K562 (cell line): ENCODE data around the gene TAF8. TPM values are rescaled to one million over a fixed set of nuclear protein-coding genes. Genes with fewer than 3 reads are reported as not detected.

Experiments
- BACH1 ChIP-seq: fragments of 200-800 bp; sonication (Bioruptor generic); IDR thresholded peaks from 2 replicates; pipeline ENCODE4 v1.6.1; 2016; ENCODE audit warnings: missing genetic modification characterization, missing compliant biosample characterization
- CHD4 ChIP-seq: fragments of 200-600 bp; sonication (generic); IDR thresholded peaks from 3 replicates; pipeline ENCODE4 v1.6.1; 2012; ENCODE audit warnings: low read depth, mild to moderate bottlenecking, mixed read lengths, low read length, inconsistent platforms; ENCODE audit not compliant: insufficient read depth, insufficient replicate concordance, poor library complexity, severe bottlenecking
- FOXK2 ChIP-seq, 2 experiments: fragments of 450-650 bp; IDR thresholded peaks in 1 of 2; conservative IDR thresholded peaks in 1 of 2; 2 replicates each; pipeline ENCODE4 v1.6.1; 2016; ENCODE audit warnings: low read depth in 2 of 2, mild to moderate bottlenecking in 1 of 2
- NFIX ChIP-seq: fragments of 250-450 bp; sonication (Bioruptor Pico); IDR thresholded peaks from 2 replicates; pipeline ENCODE4 v1.4.0; 2020; ENCODE audit warnings: low read depth, mild to moderate bottlenecking, moderate library complexity
- POLR2G ChIP-seq: fragments of 200-400 bp; formaldehyde crosslinking; IDR thresholded peaks from 2 replicates; pipeline ENCODE4 v1.6.1; 2017; ENCODE audit warnings: low read depth, mild to moderate bottlenecking, antibody characterized with exemption, low read length, moderate library complexity
- SMAD4 ChIP-seq: fragments of 250-450 bp; sonication (Bioruptor Pico); conservative IDR thresholded peaks from 2 replicates; pipeline ENCODE4 v1.8.0; 2021; ENCODE audit warnings: inconsistent platforms, mild to moderate bottlenecking, moderate library complexity
- ZFX ChIP-seq: sonication (generic); formaldehyde crosslinking; IDR thresholded peaks from 2 replicates; pipeline ENCODE4 v1.8.0; 2022; ENCODE audit warnings: mild to moderate bottlenecking, missing genetic modification reagents, moderate library complexity
- ZNF146 ChIP-seq: IDR thresholded peaks from one replicate; pipeline ENCODE4 v1.6.1; 2018; ENCODE audit warnings: missing compliant biosample characterization; ENCODE audit not compliant: unreplicated experiment
- ZNF282 ChIP-seq: sonication (generic); formaldehyde crosslinking; IDR thresholded peaks from 2 replicates; pipeline ENCODE4 v1.8.1; 2023; ENCODE audit warnings: missing genetic modification reagents
- ZNF311 ChIP-seq: fragments of 250-450 bp; sonication (Bioruptor Pico); IDR thresholded peaks from 2 replicates; pipeline ENCODE4 v1.4.0; 2020; ENCODE audit warnings: mild to moderate bottlenecking, moderate library complexity
- polyA plus RNA-seq, 8 experiments: library from polyadenylated mRNA; depleted of rRNA in 4 of 8; stranded (reverse) in 5 of 8; unstranded in 3 of 8; fragments of >200 nt; fragmentation: Nextera tagmentation in 2 of 8; fragmentation: Illumina TruSeq in 1 of 8; extraction: Ambion mirVana in 2 of 8; extraction: Trizol in 1 of 8; gene quantifications; 2 replicates each; pipeline versions ENCODE4 v1.2.1 to v1.2.3, GENCODE V29; 2011 to 2014; ENCODE audit warnings: inconsistent platforms in 1 of 8, missing spikeins in 1 of 8
- total RNA-seq, 7 experiments: library from RNA; depleted of rRNA in 6 of 7; stranded (reverse); fragments of >200 nt in 6 of 7; fragmentation: Illumina TruSeq in 2 of 7; extraction: Trizol in 2 of 7; gene quantifications; 2 replicates each; pipeline versions ENCODE4 v1.2.1 to v1.2.3, GENCODE V29; 2011 to 2021; ENCODE audit warnings: low replicate concordance in 1 of 7
- TF ChIP-seq, protein P1 (sequence below): fragments of 450-650 bp; IDR thresholded peaks from 2 replicates; pipeline ENCODE4 v1.6.1; 2016; ENCODE audit warnings: borderline replicate concordance
- TF ChIP-seq, protein P2 (sequence below), 2 experiments: fragments of 450-650 bp; formaldehyde crosslinking in 1 of 2; IDR thresholded peaks; 2 replicates each; pipeline versions ENCODE4 v1.4.0 to v1.6.1; 2014 to 2020; ENCODE audit warnings: mild to moderate bottlenecking in 2 of 2, borderline replicate concordance in 1 of 2, low read depth in 1 of 2
- TF ChIP-seq, protein P3 (sequence below): fragments of 450-650 bp; formaldehyde crosslinking; IDR thresholded peaks from 2 replicates; pipeline ENCODE4 v1.4.0; 2020; ENCODE audit warnings: mild to moderate bottlenecking, moderate library complexity
- TF ChIP-seq, protein P4 (sequence below): fragments of 450-650 bp; IDR thresholded peaks from 2 replicates; pipeline ENCODE4 v1.6.1; 2018; ENCODE audit warnings: mild to moderate bottlenecking, low read depth; ENCODE audit not compliant: partially characterized antibody

Gene TAF8
- total and polyA plus RNA-seq, 9 of the 15 experiments (the other 6 are each of a cell fraction or from before 2014, with no cell fraction given), result 29.4 to 84.0 (median 52.6) TPM

DNA sequence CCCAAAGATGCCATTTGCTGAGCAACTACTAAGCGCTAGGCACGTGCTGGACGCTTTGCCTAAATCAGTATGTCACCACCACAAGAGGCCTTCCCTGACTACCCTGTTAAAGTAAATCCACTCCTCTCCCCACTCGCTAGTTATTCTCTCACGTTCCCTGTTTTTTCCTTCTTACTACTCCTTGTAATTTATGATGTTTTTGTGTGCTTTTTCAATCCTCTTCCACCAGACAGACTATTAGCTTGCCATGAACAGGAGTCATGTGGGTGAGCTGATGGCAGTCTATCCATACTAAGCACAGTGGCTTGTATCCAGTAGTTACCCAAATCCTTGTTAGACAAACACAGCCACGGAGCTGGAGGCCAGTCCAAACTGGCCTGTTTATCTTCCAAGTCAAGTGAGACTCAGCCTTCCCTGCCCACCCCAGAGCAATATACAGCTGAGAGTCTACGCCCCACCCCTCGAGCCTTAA is 50.9 kb downstream of the TAF8 start (continued):
- TF ChIP-seq ZNF311 (CRISPR knock-in tag), result no peak
- TF ChIP-seq CHD4, result no peak
- no peak for TF ChIP-seq ZNF146 (CRISPR knock-in tag)
- TF ChIP-seq ZFX (CRISPR knock-in tag), result peak; percentile 22
- TF ChIP-seq POLR2G, result no peak
- TF ChIP-seq, protein P1, sequence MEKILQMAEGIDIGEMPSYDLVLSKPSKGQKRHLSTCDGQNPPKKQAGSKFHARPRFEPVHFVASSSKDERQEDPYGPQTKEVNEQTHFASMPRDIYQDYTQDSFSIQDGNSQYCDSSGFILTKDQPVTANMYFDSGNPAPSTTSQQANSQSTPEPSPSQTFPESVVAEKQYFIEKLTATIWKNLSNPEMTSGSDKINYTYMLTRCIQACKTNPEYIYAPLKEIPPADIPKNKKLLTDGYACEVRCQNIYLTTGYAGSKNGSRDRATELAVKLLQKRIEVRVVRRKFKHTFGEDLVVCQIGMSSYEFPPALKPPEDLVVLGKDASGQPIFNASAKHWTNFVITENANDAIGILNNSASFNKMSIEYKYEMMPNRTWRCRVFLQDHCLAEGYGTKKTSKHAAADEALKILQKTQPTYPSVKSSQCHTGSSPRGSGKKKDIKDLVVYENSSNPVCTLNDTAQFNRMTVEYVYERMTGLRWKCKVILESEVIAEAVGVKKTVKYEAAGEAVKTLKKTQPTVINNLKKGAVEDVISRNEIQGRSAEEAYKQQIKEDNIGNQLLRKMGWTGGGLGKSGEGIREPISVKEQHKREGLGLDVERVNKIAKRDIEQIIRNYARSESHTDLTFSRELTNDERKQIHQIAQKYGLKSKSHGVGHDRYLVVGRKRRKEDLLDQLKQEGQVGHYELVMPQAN, result no peak
- no peak for TF ChIP-seq ZNF282
- no peak for TF ChIP-seq SMAD4
- TF ChIP-seq NFIX, result no peak
- TF ChIP-seq, protein P2, sequence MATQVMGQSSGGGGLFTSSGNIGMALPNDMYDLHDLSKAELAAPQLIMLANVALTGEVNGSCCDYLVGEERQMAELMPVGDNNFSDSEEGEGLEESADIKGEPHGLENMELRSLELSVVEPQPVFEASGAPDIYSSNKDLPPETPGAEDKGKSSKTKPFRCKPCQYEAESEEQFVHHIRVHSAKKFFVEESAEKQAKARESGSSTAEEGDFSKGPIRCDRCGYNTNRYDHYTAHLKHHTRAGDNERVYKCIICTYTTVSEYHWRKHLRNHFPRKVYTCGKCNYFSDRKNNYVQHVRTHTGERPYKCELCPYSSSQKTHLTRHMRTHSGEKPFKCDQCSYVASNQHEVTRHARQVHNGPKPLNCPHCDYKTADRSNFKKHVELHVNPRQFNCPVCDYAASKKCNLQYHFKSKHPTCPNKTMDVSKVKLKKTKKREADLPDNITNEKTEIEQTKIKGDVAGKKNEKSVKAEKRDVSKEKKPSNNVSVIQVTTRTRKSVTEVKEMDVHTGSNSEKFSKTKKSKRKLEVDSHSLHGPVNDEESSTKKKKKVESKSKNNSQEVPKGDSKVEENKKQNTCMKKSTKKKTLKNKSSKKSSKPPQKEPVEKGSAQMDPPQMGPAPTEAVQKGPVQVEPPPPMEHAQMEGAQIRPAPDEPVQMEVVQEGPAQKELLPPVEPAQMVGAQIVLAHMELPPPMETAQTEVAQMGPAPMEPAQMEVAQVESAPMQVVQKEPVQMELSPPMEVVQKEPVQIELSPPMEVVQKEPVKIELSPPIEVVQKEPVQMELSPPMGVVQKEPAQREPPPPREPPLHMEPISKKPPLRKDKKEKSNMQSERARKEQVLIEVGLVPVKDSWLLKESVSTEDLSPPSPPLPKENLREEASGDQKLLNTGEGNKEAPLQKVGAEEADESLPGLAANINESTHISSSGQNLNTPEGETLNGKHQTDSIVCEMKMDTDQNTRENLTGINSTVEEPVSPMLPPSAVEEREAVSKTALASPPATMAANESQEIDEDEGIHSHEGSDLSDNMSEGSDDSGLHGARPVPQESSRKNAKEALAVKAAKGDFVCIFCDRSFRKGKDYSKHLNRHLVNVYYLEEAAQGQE (IDR thresholded peaks at IDR 0.05; ENCODE audit: borderline replicate concordance), result peak; percentile 91
- TF ChIP-seq, protein P2 (CRISPR knock-in tag; IDR thresholded peaks at IDR 0.05; ENCODE audit: low read depth), result no peak
- TF ChIP-seq, protein P3, sequence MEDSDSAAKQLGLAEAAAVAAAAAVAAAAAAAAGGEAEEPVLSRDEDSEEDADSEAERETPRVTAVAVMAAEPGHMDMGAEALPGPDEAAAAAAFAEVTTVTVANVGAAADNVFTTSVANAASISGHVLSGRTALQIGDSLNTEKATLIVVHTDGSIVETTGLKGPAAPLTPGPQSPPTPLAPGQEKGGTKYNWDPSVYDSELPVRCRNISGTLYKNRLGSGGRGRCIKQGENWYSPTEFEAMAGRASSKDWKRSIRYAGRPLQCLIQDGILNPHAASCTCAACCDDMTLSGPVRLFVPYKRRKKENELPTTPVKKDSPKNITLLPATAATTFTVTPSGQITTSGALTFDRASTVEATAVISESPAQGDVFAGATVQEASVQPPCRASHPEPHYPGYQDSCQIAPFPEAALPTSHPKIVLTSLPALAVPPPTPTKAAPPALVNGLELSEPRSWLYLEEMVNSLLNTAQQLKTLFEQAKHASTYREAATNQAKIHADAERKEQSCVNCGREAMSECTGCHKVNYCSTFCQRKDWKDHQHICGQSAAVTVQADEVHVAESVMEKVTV (CRISPR knock-in tag), result no peak
- peak in 1 of 2 experiments; percentile 50; a peak in 1 of 4 replicates for TF ChIP-seq FOXK2 (conservative IDR thresholded peaks at IDR 0.05 in 1 of 2, IDR thresholded peaks at IDR 0.05 in 1 of 2; ENCODE audit: low read depth in 2 of 2)
- TF ChIP-seq, protein P4, sequence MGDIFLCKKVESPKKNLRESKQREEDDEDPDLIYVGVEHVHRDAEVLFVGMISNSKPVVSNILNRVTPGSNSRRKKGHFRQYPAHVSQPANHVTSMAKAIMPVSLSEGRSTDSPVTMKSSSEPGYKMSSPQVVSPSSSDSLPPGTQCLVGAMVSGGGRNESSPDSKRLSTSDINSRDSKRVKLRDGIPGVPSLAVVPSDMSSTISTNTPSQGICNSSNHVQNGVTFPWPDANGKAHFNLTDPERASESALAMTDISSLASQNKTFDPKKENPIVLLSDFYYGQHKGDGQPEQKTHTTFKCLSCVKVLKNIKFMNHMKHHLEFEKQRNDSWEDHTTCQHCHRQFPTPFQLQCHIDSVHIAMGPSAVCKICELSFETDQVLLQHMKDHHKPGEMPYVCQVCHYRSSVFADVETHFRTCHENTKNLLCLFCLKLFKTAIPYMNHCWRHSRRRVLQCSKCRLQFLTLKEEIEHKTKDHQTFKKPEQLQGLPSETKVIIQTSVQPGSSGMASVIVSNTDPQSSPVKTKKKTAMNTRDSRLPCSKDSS, result no peak
- TF ChIP-seq BACH1 (tag), result no peak
